Endodermal cell (in vitro differentiated cells): Measurements from ENCODE around the gene CYSLTR2. TPM values are rescaled to one million over a fixed set of nuclear protein-coding genes. Genes with fewer than 3 reads are reported as not detected.

ENCODE experiments used
- DNase-seq: peaks from one replicate; pipeline ENCODE4 v3.0.0-alpha.2; 2017
- H3K27ac ChIP-seq: 2 replicates; pipeline ENCODE4 v1.5.1; 2013; ENCODE audit warnings: mild to moderate bottlenecking, low read depth, low read length, moderate library complexity
- H3K27me3 ChIP-seq: 2 replicates; pipeline ENCODE4 v1.6.1; 2013; ENCODE audit warnings: mild to moderate bottlenecking, low read length, moderate library complexity; ENCODE audit not compliant: insufficient read depth, control insufficient read depth, poor library complexity, severe bottlenecking
- H3K36me3 ChIP-seq: 2 replicates; pipeline ENCODE4 v1.7.0; 2013; ENCODE audit warnings: mild to moderate bottlenecking, low read length, moderate library complexity; ENCODE audit not compliant: control insufficient read depth, insufficient read depth
- H3K4me1 ChIP-seq: one replicate; pipeline ENCODE4 v1.7.0; 2013; ENCODE audit warnings: low read length; ENCODE audit not compliant: control insufficient read depth, insufficient read depth
- H3K4me3 ChIP-seq: 2 replicates; pipeline ENCODE4 v1.5.1; 2013; ENCODE audit warnings: mild to moderate bottlenecking, low read length, moderate library complexity
- H3K9ac ChIP-seq: 2 replicates; pipeline ENCODE4 v1.6.1; 2013; ENCODE audit warnings: mild to moderate bottlenecking, low read length, moderate library complexity; ENCODE audit not compliant: poor library complexity, severe bottlenecking; ENCODE audit errors: extremely low read depth
- H3K9me3 ChIP-seq: 2 replicates; pipeline ENCODE4 v1.6.1; 2013; ENCODE audit warnings: mild to moderate bottlenecking, low read length, moderate library complexity; ENCODE audit not compliant: control insufficient read depth
- H3K27ac Mint-ChIP-seq: 2 replicates; pipeline ENCODE4 v1.8.0; 2020; ENCODE audit warnings: mixed read lengths
- H3K27me3 Mint-ChIP-seq: 2 replicates; pipeline ENCODE4 v1.8.0; 2021; ENCODE audit warnings: mild to moderate bottlenecking, mixed read lengths; ENCODE audit not compliant: insufficient read depth
- H3K36me3 Mint-ChIP-seq: 2 replicates; pipeline ENCODE4 v1.8.0; 2020; ENCODE audit warnings: low read depth, mixed read lengths
- H3K4me1 Mint-ChIP-seq: 2 replicates; pipeline ENCODE4 v1.8.0; 2020; ENCODE audit warnings: mixed read lengths
- H3K4me3 Mint-ChIP-seq: 2 replicates; pipeline ENCODE4 v1.8.0; 2020; ENCODE audit warnings: mild to moderate bottlenecking, moderate library complexity, mixed read lengths
- H3K9me3 Mint-ChIP-seq: 2 replicates; pipeline ENCODE4 v1.8.0; 2020; ENCODE audit warnings: mild to moderate bottlenecking, mixed read lengths
- CTCF ChIP-seq: fragments of 200-600 bp; sonication (generic); conservative IDR thresholded peaks from 2 replicates; pipeline ENCODE4 v1.5.0; 2021; ENCODE audit warnings: antibody characterized with exemption, mild to moderate bottlenecking
- WGBS, 2 experiments: methylation state at CpG; one replicate each; pipeline versions ENCODE4 v1.1.5 to v1.1.7; 2013; ENCODE audit warnings: missing lambda C conversion rate in 2 of 2, mixed read lengths in 1 of 2; ENCODE audit not compliant: insufficient coverage in 1 of 2, insufficient read length in 1 of 2; 5-methylcytosine and 5-hydroxymethylcytosine counted together
- total RNA-seq, 2 donors: library from RNA; stranded (reverse); fragmentation: NEBNext Ultra II Directional in 1 of 2; extraction: Animal tissue kit (Norgen Biotek cat#: 25700) in 1 of 2; gene quantifications; 2 replicates in 1 of 2; 3 replicates in 1 of 2; pipeline ENCODE4 v1.2.1, GENCODE V29; 2021

Gene CYSLTR2
- total RNA-seq, 2 donors from 2014 or later = not detected

GRCh38 chr13:48629277-48629676, 24.5 kb upstream of the CYSLTR2 start:
- no peak for DNase-seq
- H3K27ac ChIP-seq = no peak overlapping the region
- no peaks in the 10 kb centered on the region for H3K36me3 ChIP-seq
- H3K4me1 Mint-ChIP-seq = peaks cover 21% of the 10 kb centered on the region
- H3K9me3 ChIP-seq = peaks cover 2% of the 10 kb centered on the region
- no peak overlapping the region for H3K4me3 Mint-ChIP-seq
- no peaks in the 10 kb centered on the region for H3K27me3 ChIP-seq
- no peak overlapping the region for H3K27ac Mint-ChIP-seq
- peaks cover 10% of the 10 kb centered on the region for H3K9me3 Mint-ChIP-seq
- no peaks in the 10 kb centered on the region for H3K36me3 Mint-ChIP-seq
- 94 to 95% methylated on average over 3 to 4 of the region's 4 CpGs for WGBS, 2 experiments
- H3K4me3 ChIP-seq = no peak overlapping the region
- no peak for TF ChIP-seq CTCF
- no peaks in the 10 kb centered on the region for H3K27me3 Mint-ChIP-seq
- no peak overlapping the region for H3K9ac ChIP-seq
- H3K4me1 ChIP-seq = no peaks in the 10 kb centered on the region

GRCh38 chr13:48630291-48630690, 23.4 kb upstream of the CYSLTR2 start:
- no peak overlapping the region for H3K27ac ChIP-seq
- DNase-seq = no peak
- WGBS, 2 experiments = 93 to 100% methylated on average over 1 of the region's 1 CpG
- no peaks in the 10 kb centered on the region for H3K27me3 ChIP-seq
- H3K36me3 ChIP-seq = no peaks in the 10 kb centered on the region
- H3K9me3 ChIP-seq = peaks cover 13% of the 10 kb centered on the region
- no peak overlapping the region for H3K4me3 ChIP-seq
- no peaks in the 10 kb centered on the region for H3K4me1 ChIP-seq
- H3K27ac Mint-ChIP-seq = no peak overlapping the region
- no peaks in the 10 kb centered on the region for H3K36me3 Mint-ChIP-seq
- TF ChIP-seq CTCF = no peak
- H3K4me3 Mint-ChIP-seq = no peak overlapping the region
- no peaks in the 10 kb centered on the region for H3K27me3 Mint-ChIP-seq
- H3K9me3 Mint-ChIP-seq = peaks cover 17% of the 10 kb centered on the region
- H3K4me1 Mint-ChIP-seq = peaks cover 19% of the 10 kb centered on the region
- no peak overlapping the region for H3K9ac ChIP-seq

- TF ChIP-seq CTCF = no peak
- no peak for DNase-seq
- Histone ChIP-seq H3K9ac (no peak overlapping the region), H3K9me3 (peaks cover 13% of the 10 kb centered on the region), H3K27ac (no peak overlapping the region), H3K36me3 (no peaks in the 10 kb centered on the region), H3K4me3 (no peak overlapping the region), H3K4me1 (no peaks in the 10 kb centered on the region), H3K27me3 (no peaks in the 10 kb centered on the region)
- Mint-ChIP-seq H3K9me3 (peaks cover 17% of the 10 kb centered on the region), H3K27ac (no peak overlapping the region), H3K4me1 (peaks cover 14% of the 10 kb centered on the region), H3K4me3 (no peak overlapping the region), H3K27me3 (no peaks in the 10 kb centered on the region), H3K36me3 (no peaks in the 10 kb centered on the region)
- 92 to 100% methylated on average over 1 to 4 of the region's 4 CpGs for WGBS, 2 experiments
Measured at GRCh38 chr13:48630773-48631172, 23.0 kb upstream of the CYSLTR2 start.
